VCaP (cell line): ENCODE data around the gene CDKN1C.

Experiments used
- H3K27ac ChIP-seq: fragments of 450-650 bp; 2 replicates; pipeline ENCODE4 v1.5.1; 2017
- TF ChIP-seq, protein P1 (sequence below): fragments of 450-650 bp; conservative IDR thresholded peaks from 2 replicates; pipeline ENCODE4 v1.5.1; 2017; ENCODE audit warnings: mild to moderate bottlenecking, moderate library complexity

The CDKN1C gene

GRCh38 chr11:2848497-2848896 lies 37.1 kb downstream of the CDKN1C start:
- TF ChIP-seq, protein P1, sequence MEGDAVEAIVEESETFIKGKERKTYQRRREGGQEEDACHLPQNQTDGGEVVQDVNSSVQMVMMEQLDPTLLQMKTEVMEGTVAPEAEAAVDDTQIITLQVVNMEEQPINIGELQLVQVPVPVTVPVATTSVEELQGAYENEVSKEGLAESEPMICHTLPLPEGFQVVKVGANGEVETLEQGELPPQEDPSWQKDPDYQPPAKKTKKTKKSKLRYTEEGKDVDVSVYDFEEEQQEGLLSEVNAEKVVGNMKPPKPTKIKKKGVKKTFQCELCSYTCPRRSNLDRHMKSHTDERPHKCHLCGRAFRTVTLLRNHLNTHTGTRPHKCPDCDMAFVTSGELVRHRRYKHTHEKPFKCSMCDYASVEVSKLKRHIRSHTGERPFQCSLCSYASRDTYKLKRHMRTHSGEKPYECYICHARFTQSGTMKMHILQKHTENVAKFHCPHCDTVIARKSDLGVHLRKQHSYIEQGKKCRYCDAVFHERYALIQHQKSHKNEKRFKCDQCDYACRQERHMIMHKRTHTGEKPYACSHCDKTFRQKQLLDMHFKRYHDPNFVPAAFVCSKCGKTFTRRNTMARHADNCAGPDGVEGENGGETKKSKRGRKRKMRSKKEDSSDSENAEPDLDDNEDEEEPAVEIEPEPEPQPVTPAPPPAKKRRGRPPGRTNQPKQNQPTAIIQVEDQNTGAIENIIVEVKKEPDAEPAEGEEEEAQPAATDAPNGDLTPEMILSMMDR: no peak
- H3K27ac ChIP-seq: no peak overlapping the region

DNA sequence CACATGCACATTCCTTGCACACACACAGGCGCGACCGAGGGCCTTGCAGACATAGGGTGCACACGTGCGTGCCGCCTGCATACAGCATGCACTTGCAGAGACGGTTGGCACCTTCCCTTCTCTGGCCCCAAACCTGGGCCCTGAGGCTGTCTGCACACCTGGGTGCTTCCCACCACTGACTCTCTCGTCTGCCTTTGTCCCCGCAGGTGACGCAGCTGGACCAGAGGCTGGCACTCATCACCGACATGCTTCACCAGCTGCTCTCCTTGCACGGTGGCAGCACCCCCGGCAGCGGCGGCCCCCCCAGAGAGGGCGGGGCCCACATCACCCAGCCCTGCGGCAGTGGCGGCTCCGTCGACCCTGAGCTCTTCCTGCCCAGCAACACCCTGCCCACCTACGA lies 38.0 kb downstream of the CDKN1C start:
- TF ChIP-seq, protein P1: no peak
- no peak overlapping the region for H3K27ac ChIP-seq

DNA sequence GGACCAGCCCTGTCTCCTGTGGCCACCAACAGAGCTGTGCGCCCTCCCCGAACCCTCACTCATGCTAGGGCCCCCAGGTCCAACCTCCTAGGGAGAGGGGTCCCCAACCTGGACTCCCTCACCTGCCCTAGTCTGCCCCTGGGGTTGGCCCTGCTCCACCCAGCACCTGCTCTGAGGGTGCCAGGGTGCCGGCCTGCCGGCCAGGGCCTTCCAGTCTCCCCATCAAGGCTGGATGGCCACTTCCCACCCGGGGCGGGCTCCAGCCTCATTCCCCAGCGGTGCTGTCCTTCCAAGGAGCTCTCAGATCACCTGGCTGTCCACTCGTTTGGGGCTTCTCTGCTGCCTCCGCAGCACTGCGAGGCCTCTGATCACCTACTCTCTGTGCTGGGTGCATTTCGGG lies 39.1 kb downstream of the CDKN1C start:
- H3K27ac ChIP-seq: no peak overlapping the region
- TF ChIP-seq, protein P1: no peak

DNA sequence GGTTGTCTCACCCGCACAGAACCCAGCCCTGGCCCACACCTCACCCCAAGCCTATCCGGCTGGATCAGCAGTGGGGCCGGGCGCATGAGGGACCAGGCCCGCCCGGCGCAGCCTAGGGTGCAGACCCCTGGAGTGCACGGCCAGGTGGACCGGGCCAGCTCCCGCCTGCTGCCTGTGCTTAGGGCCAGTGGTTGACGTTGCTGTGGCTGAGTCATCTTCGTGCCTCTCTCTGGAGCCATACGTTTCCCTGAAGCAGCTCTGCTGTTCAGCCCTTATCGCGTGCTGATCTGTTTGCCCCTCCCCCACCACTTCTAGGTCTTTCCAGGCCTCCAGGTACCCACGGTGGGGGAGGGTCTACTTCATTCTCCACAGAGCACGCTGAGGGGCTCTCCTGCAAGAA lies 39.5 kb downstream of the CDKN1C start:
- TF ChIP-seq, protein P1: no peak

GRCh38 chr11:2844996-2845395 lies 40.6 kb downstream of the CDKN1C start:
- TF ChIP-seq, protein P1: no peak
- no peak overlapping the region for H3K27ac ChIP-seq

More for the DNA sequence above, 39.5 kb downstream of the CDKN1C start:
- no peak overlapping the region for H3K27ac ChIP-seq

- TF ChIP-seq, protein P1: no peak
Measured at GRCh38 chr11:2844116-2844842, 41.3 kb downstream of the CDKN1C start.

DNA sequence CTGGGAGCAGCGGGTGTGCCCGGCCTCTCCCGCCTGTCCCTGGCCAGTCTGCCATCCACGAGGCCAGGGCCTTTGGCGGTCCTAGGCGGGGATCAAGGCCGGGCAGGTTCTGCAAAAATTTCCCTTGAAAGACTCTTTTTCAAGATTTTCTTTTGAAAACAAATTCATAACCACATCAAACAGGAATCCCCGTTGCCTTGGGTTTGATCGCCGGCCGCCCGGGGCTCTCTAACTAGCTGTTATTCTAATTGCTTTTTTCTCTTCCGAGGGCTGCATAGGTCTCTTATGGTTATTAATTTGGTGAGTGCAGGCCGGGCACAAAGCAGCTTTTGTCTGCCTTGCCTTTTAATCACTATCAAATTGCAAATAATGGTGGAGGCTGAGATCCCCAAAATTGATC lies 42.0 kb downstream of the CDKN1C start:
- no peak overlapping the region for H3K27ac ChIP-seq
- TF ChIP-seq, protein P1: no peak

More at GRCh38 chr11:2844116-2844842, 41.3 kb downstream of the CDKN1C start:
- no peak overlapping the region for H3K27ac ChIP-seq
